BE2C (cell line): Measurements from ENCODE around the gene YIF1A.

ENCODE experiments used
- DNase-seq: peaks from one replicate; pipeline ENCODE4 v3.0.0-alpha.2; 2020
- H3K27me3 ChIP-seq: fragments of 250-450 bp; sonication (Bioruptor Pico); 2 replicates; pipeline ENCODE4 v1.5.1; 2020; ENCODE audit warnings: mild to moderate bottlenecking
- H3K36me3 ChIP-seq: fragments of 250-450 bp; sonication (Bioruptor Pico); 2 replicates; pipeline ENCODE4 v1.5.1; 2020; ENCODE audit warnings: mild to moderate bottlenecking
- H3K4me1 ChIP-seq: fragments of 250-450 bp; sonication (Bioruptor Pico); 2 replicates; pipeline ENCODE4 v1.5.1; 2020
- H3K4me3 ChIP-seq: 2 replicates; pipeline ENCODE4 v1.5.1; 2011; ENCODE audit warnings: low read depth, low read length
- H3K9me3 ChIP-seq: fragments of 250-450 bp; sonication (Bioruptor Pico); 2 replicates; pipeline ENCODE4 v1.5.1; 2020
- TF ChIP-seq, protein P1 (sequence below): IDR thresholded peaks from 2 replicates; pipeline ENCODE4 v1.5.1; 2012; ENCODE audit warnings: mild to moderate bottlenecking, low read depth, low read length

Gene YIF1A

DNA sequence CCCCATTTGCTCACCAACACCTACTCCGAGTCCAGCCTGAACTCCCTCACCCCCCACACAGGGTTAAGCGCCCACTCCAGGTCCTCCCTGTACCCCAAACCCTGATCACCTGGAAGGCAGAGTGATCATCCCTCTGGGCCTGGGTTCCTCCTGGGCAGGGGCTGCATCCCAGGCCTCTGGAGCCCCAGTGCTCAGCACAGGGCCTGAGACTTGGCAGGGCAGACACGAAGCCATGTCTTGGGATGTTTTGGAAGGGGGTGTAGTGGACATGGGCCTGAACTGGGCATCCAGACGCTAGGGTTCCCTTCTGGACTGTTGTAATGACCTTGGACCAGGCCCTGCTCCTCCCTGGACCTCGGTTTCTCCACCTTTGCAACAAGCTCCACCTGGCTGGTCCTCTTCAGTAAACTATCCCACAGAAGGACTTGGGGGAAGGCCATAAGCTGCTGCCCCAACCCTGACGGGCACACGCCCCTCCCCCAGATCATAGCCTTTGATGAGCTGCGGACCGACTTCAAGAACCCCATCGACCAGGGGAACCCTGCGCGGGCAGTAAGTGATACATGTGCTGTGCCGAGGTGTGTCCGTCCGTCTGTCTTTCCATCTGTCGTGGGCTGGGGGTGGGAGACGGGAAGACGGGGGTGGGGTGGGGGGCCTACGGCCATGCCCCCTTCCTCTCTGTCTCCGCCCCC is 7.0 kb downstream of the YIF1A start:
- Histone ChIP-seq H3K36me3 (peaks cover 26% of the 10 kb centered on the region; the same call in 1 of the 2 replicates), H3K9me3 (no peaks in the 10 kb centered on the region), H3K4me1 (peaks cover 29% of the 10 kb centered on the region), H3K27me3 (no peaks in the 10 kb centered on the region), H3K4me3 (no peak overlapping the region)
- TF ChIP-seq, protein P1, sequence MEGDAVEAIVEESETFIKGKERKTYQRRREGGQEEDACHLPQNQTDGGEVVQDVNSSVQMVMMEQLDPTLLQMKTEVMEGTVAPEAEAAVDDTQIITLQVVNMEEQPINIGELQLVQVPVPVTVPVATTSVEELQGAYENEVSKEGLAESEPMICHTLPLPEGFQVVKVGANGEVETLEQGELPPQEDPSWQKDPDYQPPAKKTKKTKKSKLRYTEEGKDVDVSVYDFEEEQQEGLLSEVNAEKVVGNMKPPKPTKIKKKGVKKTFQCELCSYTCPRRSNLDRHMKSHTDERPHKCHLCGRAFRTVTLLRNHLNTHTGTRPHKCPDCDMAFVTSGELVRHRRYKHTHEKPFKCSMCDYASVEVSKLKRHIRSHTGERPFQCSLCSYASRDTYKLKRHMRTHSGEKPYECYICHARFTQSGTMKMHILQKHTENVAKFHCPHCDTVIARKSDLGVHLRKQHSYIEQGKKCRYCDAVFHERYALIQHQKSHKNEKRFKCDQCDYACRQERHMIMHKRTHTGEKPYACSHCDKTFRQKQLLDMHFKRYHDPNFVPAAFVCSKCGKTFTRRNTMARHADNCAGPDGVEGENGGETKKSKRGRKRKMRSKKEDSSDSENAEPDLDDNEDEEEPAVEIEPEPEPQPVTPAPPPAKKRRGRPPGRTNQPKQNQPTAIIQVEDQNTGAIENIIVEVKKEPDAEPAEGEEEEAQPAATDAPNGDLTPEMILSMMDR: no peak
- DNase-seq: no peak

GRCh38 chr11:66281001-66281400 is 7.9 kb downstream of the YIF1A start:
- Histone ChIP-seq H3K36me3 (peaks cover 23% of the 10 kb centered on the region; the same call in 1 of the 2 replicates), H3K9me3 (no peaks in the 10 kb centered on the region), H3K4me1 (peaks cover 29% of the 10 kb centered on the region), H3K4me3 (no peak overlapping the region), H3K27me3 (no peaks in the 10 kb centered on the region)
- no peak for DNase-seq
- TF ChIP-seq, protein P1: no peak

DNA sequence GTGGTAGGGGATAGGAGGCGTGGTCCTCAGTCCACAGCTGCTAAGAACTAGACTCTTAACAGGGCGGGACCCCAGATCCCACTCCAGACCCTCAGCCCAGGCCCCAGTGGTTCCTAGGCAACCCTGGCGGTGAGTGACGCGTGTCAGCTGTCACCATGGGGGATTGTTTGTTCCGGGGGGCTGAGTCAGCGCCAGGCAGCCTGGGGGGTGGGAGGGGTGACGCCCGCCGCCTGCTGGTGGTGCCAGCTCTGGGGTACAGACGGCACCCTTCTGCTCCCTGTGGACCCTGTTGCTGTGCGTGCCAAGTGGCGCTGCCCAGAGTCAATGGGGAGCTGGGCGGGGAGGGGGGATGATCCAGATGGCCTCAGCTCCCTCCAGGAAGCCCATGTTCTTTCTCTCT is 8.5 kb downstream of the YIF1A start:
- H3K4me3 ChIP-seq: no peak overlapping the region
- H3K27me3 ChIP-seq: no peaks in the 10 kb centered on the region
- TF ChIP-seq, protein P1: no peak
- no peaks in the 10 kb centered on the region for H3K9me3 ChIP-seq
- H3K36me3 ChIP-seq: peaks cover 27% of the 10 kb centered on the region
- peak; percentile 59 for DNase-seq
- H3K4me1 ChIP-seq: peaks cover 29% of the 10 kb centered on the region

GRCh38 chr11:66279092-66279734 is 9.7 kb downstream of the YIF1A start:
- Histone ChIP-seq H3K4me3 (no peak overlapping the region; the same call in 1 of the 2 replicates), H3K9me3 (no peaks in the 10 kb centered on the region), H3K27me3 (no peaks in the 10 kb centered on the region), H3K4me1 (peaks cover 29% of the 10 kb centered on the region), H3K36me3 (peaks cover 24% of the 10 kb centered on the region)
- DNase-seq: no peak
- TF ChIP-seq, protein P1: no peak

DNA sequence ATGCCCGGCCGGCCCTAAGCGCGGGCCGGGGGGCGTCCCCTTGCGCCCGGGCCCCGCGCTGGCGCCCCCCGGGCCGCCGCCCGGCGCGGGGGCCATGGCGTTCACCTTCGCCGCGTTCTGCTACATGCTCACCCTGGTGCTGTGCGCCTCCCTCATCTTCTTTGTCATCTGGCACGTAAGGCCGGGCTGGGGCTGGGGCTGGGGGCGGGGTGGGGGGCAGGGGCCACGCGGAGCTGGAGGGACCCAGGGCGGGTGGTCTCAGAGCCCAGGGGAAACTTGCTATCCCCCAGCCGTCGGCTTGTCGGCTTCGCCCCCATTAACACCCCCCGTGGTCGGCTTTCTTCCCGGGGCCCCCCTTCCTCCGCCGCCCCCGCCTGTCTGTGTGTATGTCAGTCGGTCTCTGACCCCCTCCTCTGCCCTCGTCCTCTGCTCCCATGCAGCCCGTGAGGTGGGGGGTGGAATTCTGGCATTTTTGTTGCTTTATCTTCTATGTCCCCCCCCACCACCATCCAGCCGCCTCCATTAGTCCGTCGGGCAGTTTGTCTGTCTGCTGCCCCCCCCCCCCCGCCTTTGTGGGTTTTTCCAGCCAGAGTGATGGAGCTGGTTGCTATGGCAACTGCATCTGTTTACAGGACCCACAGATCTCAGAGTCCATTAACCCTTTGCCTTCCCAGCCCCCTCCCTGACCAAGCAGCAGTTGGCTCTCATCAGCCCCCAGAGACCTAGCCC is 10.4 kb downstream of the YIF1A start:
- H3K9me3 ChIP-seq: no peaks in the 10 kb centered on the region
- H3K4me1 ChIP-seq: peaks cover 29% of the 10 kb centered on the region
- H3K27me3 ChIP-seq: no peaks in the 10 kb centered on the region
- peaks cover 29% of the 10 kb centered on the region for H3K36me3 ChIP-seq
- no peak for DNase-seq
- H3K4me3 ChIP-seq: peak overlapping the region; percentile 45
- TF ChIP-seq, protein P1: no peak
